Suprapubic skin (tissue), 4 donors: ENCODE results near the gene UNC119B. TPM values are rescaled to one million over a fixed set of nuclear protein-coding genes. Genes with fewer than 3 reads are reported as not detected.
"Not testable (repeated sequence)": the region's sequence is repeated elsewhere in the genome, so short reads cannot be mapped to it uniquely, and the experiment has no call there.

Experiments
- DNase-seq, 2 donors: peaks; one replicate each; pipeline ENCODE4 v3.0.0-alpha.2; 2019; ENCODE audit warnings: low spot score in 2 of 2
- H3K27ac ChIP-seq: fragments of 200-600 bp; sonication (generic); one replicate; pipeline ENCODE4 v1.5.1; 2019
- H3K27me3 ChIP-seq: fragments of 200-600 bp; sonication (generic); one replicate; pipeline ENCODE4 v1.5.1; 2019
- H3K36me3 ChIP-seq: fragments of 200-600 bp; sonication (generic); one replicate; pipeline ENCODE4 v1.5.1; 2019
- H3K4me1 ChIP-seq: fragments of 200-600 bp; sonication (generic); one replicate; pipeline ENCODE4 v1.5.1; 2019
- H3K4me3 ChIP-seq: fragments of 200-600 bp; sonication (generic); one replicate; pipeline ENCODE4 v1.5.1; 2019; ENCODE audit warnings: mild to moderate bottlenecking
- H3K9me3 ChIP-seq: fragments of 200-600 bp; sonication (generic); one replicate; pipeline ENCODE4 v1.5.1; 2019
- CTCF ChIP-seq, 2 donors: fragments of 200-600 bp in 1 of 2; fragments of 450-650 bp in 1 of 2; sonication (generic) in 1 of 2; IDR thresholded peaks; one replicate each; pipeline ENCODE4 v1.5.1; 2016 to 2019; ENCODE audit warnings: antibody characterized with exemption in 2 of 2, mild to moderate bottlenecking in 1 of 2, moderate library complexity in 1 of 2
- EP300 ChIP-seq: sonication (generic); formaldehyde crosslinking; IDR thresholded peaks from one replicate; pipeline ENCODE4 v1.6.1; 2017; ENCODE audit warnings: antibody characterized with exemption
- POLR2A ChIP-seq, 2 donors: fragments of 450-650 bp; IDR thresholded peaks; one replicate each; pipeline ENCODE4 v1.6.1; 2017; ENCODE audit warnings: antibody characterized with exemption in 2 of 2, mild to moderate bottlenecking in 2 of 2, moderate library complexity in 2 of 2
- POLR2AphosphoS5 ChIP-seq, 3 donors: sonication (generic); formaldehyde crosslinking; IDR thresholded peaks; one replicate each; pipeline ENCODE4 v1.6.1; 2017; ENCODE audit warnings: antibody characterized with exemption in 3 of 3
- WGBS: methylation state at CpG from one replicate; pipeline ENCODE4 v1.1.5; 2018; 5-methylcytosine and 5-hydroxymethylcytosine counted together
- total RNA-seq, 4 donors: library from RNA; depleted of rRNA; stranded (reverse); fragments of >200 nt; gene quantifications; one replicate each; pipeline ENCODE4 v1.1.0, GENCODE V29; 2016

UNC119B gene
- total RNA-seq, 4 donors from 2014 or later, result 14.2 to 27.6 (median 19.3) TPM

GRCh38 chr12:120668091-120668867 lies 42.0 kb upstream of the UNC119B start:
- 81% methylated on average over 20 of the region's 20 CpGs for WGBS
- no peak overlapping the region for H3K27ac ChIP-seq
- H3K4me3 ChIP-seq, result no peak overlapping the region
- H3K36me3 ChIP-seq, result no peaks in the 10 kb centered on the region
- H3K9me3 ChIP-seq, result no peaks in the 10 kb centered on the region
- peaks cover 3% of the 10 kb centered on the region for H3K4me1 ChIP-seq
- no peak for DNase-seq
- TF ChIP-seq EP300, result no peak
- TF ChIP-seq POLR2A (IDR thresholded peaks at IDR 0.05), result no peak
- TF ChIP-seq POLR2AphosphoS5 (IDR thresholded peaks at IDR 0.05), result no peak
- no peak for TF ChIP-seq CTCF (IDR thresholded peaks at IDR 0.05)
- no peaks in the 10 kb centered on the region for H3K27me3 ChIP-seq

DNA sequence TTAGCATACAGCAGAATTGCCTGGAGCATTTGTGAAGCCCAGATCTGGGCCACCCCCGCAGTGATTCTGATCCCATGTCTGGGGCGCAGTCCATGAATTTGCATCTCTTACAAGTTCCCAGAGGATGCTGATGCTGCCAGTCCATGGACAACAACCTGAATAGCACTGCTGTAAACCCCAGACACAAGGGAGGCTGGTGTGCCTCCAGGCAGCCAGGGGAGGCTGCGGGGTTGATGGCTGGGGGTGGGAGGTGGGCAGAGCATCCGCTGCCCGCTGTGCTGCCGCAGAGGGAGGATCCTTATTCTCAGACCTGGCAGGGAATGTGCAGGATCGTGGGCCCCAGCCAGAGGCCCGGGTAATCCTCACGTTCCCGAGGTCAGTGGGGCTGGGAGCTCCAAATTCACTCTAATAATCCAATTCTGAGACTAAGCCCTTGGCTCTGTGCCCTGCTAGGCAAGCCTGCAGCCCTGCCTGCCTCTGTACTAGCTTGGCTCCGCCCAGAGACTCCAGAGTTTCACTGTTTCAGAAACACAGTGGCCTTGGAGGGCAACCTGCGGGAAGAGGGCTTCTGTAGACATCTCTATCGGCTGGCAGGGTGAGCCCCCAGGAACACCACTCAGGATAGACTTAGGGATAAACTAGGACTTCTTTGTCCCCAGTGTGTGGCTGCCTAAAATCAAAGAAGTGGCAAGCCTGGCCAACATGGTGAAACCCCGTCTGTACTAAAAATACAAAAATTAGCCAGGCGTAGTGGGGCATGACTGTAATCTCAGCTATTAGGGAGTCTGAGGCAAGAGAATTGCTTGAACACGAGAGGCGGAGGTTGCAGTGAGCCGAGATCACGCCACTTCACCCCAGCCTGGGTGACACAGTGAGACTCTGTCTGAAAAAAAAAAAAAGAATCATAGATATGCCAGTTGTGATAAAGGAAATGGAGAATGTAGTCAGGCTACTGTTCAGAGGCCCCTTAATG lies 41.1 kb upstream of the UNC119B start:
- H3K4me3 ChIP-seq, result no peak overlapping the region
- no peak for DNase-seq
- no peak overlapping the region for H3K27ac ChIP-seq

DNA sequence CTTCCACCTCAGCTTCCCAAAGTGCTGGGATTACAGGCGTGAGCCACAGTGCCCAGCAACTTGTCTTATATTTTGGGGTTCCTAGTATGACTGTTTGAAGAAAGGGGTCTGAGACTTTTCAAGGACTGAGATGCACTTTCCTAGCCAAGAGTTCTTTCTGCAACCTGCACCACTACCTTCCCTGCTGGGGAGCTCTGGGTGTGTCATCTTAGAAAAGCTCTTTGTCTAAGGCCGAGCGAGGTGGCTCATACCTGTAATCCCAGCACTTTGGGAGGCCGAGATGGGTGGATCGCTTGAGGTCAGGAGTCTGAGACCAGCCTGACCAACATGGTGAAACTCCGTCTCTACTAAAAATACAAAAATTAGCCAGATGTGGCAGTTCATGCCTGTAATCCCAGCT lies 40.0 kb upstream of the UNC119B start:
- 94% methylated on average over 6 of the region's 6 CpGs for WGBS
- not testable (repeated sequence) for H3K36me3 ChIP-seq, H3K4me3 ChIP-seq, DNase-seq, H3K27ac ChIP-seq, H3K9me3 ChIP-seq, H3K4me1 ChIP-seq, H3K27me3 ChIP-seq

More for the DNA sequence above, 41.1 kb upstream of the UNC119B start:
- Histone ChIP-seq H3K36me3 (no peaks in the 10 kb centered on the region), H3K4me1 (peaks cover 3% of the 10 kb centered on the region), H3K27me3 (no peaks in the 10 kb centered on the region), H3K9me3 (no peaks in the 10 kb centered on the region)
- TF ChIP-seq POLR2A (IDR thresholded peaks at IDR 0.05), result no peak
- no peak for TF ChIP-seq EP300
- no peak for TF ChIP-seq CTCF (IDR thresholded peaks at IDR 0.05)
- TF ChIP-seq POLR2AphosphoS5 (IDR thresholded peaks at IDR 0.05), result no peak
- WGBS, result 35% methylated on average over 18 of the region's 19 CpGs

DNA sequence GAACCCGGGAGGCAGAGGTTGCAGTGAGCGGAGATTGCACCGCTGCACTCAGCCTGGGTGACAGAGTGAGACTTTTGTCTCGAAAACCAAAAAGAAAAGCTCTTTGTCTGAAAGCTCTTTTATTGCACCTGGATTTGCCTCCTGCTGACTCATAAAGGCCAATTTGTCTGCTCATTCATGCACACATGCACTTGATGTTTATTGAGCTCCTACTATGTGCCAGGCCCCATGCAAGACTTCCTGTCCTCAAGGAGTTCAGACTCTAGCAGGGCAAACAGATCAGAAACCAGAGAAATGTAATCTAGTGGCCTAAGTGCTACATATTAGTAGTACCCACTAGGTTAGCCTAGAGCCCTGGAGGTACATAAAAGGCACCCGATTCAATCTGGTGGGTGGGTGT lies 39.6 kb upstream of the UNC119B start:
- H3K4me3 ChIP-seq, result no peak overlapping the region
- no peak overlapping the region for H3K27ac ChIP-seq
- DNase-seq, result no peak
- no peaks in the 10 kb centered on the region for H3K27me3 ChIP-seq
- H3K36me3 ChIP-seq, result no peaks in the 10 kb centered on the region
- 88% methylated on average over 5 of the region's 5 CpGs for WGBS
- H3K9me3 ChIP-seq, result no peaks in the 10 kb centered on the region
- H3K4me1 ChIP-seq, result peaks cover 3% of the 10 kb centered on the region
- TF ChIP-seq CTCF (IDR thresholded peaks at IDR 0.05) (no peak), POLR2AphosphoS5 (IDR thresholded peaks at IDR 0.05) (no peak), POLR2A (IDR thresholded peaks at IDR 0.05) (no peak), EP300 (no peak)

- no peak for TF ChIP-seq POLR2A (IDR thresholded peaks at IDR 0.05)
- no peak for TF ChIP-seq EP300
- TF ChIP-seq CTCF (IDR thresholded peaks at IDR 0.05), result no peak
- no peak for TF ChIP-seq POLR2AphosphoS5 (IDR thresholded peaks at IDR 0.05)
- no peak for DNase-seq
- no peak overlapping the region for H3K27ac ChIP-seq
- H3K36me3 ChIP-seq, result no peaks in the 10 kb centered on the region
- H3K27me3 ChIP-seq, result no peaks in the 10 kb centered on the region
- no peak overlapping the region for H3K4me3 ChIP-seq
- 79% methylated on average over 5 of the region's 6 CpGs for WGBS
- peaks cover 10% of the 10 kb centered on the region for H3K4me1 ChIP-seq
- H3K9me3 ChIP-seq, result no peaks in the 10 kb centered on the region
Measured at GRCh38 chr12:120674097-120674636, 36.1 kb upstream of the UNC119B start.
